ENCODE measurements around the gene FOXO6. TPM values are rescaled to one million over a fixed set of nuclear protein-coding genes. Genes with fewer than 3 reads are reported as not detected.

FOXO6 gene
- polyA plus RNA-seq, 1 donor (not counting 4 experiments of a cell fraction or from before 2014, with no cell fraction given), result not detected

- H3K79me2 ChIP-seq (ENCODE audit: control insufficient read depth, insufficient read depth, low read length), result no peaks in the 10 kb centered on the region
- H2AFZ ChIP-seq (ENCODE audit: control insufficient read depth, low read length), result no peak overlapping the region
- H3K9ac ChIP-seq (ENCODE audit: control insufficient read depth, extremely low read depth, insufficient read depth, low read length), result no peak overlapping the region
- no peak overlapping the region for H3K27ac ChIP-seq (ENCODE audit: control insufficient read depth, insufficient read depth, low read length)
- FAIRE-seq (no peak), DNase-seq (ENCODE audit: low read depth, low spot score) (no peak)
- TF ChIP-seq CTCF (optimal IDR thresholded peaks at IDR 0.05 in 1 of 3, IDR thresholded peaks at IDR 0.05 in 1 of 3, conservative IDR thresholded peaks at IDR 0.05 in 1 of 3; ENCODE audit: extremely low read depth in 1 of 3, insufficient read depth in 2 of 3, low read length in 3 of 3) (no peak), EZH2 (IDR thresholded peaks at IDR 0.05; ENCODE audit: low read length) (no peak)
- dilution Hi-C loops (cut with MboI; ENCODE audit: extremely low pct_ligation_motif_present, low sequenced_read_pairs), result no loop called here
- no peaks in the 10 kb centered on the region for H3K27me3 ChIP-seq (ENCODE audit: control insufficient read depth, extremely low read depth, insufficient read depth, low read length)
- no peaks in the 10 kb centered on the region for H4K20me1 ChIP-seq (ENCODE audit: control insufficient read depth, extremely low read depth, insufficient read depth, low read length)
- no peak overlapping the region for H3K4me2 ChIP-seq (ENCODE audit: control insufficient read depth, extremely low read depth, insufficient read depth, low read depth, low read length)
- H3K9me3 ChIP-seq (ENCODE audit: control insufficient read depth, low read depth, low read length), result no peaks in the 10 kb centered on the region
- no peaks in the 10 kb centered on the region for H3K9me1 ChIP-seq (ENCODE audit: control insufficient read depth, extremely low read depth, insufficient read depth, low read length)
- no peaks in the 10 kb centered on the region for H3K36me3 ChIP-seq (ENCODE audit: control insufficient read depth in 2 of 2, extremely low read depth in 1 of 2, insufficient read depth in 2 of 2, low read length in 2 of 2)
- no peak overlapping the region for H3K4me3 ChIP-seq (ENCODE audit: control insufficient read depth in 2 of 3, extremely low read depth in 1 of 3, insufficient read depth in 2 of 3, low read depth in 1 of 3, low read length in 3 of 3)
- H3K4me1 ChIP-seq (ENCODE audit: control insufficient read depth, extremely low read depth, insufficient read depth, low read length), result peaks cover 8% of the 10 kb centered on the region
These were observed 22.4 kb upstream of the FOXO6 start for GRCh38 chr1:41338820-41339219.

GRCh38 chr1:41340655-41341364, 20.4 kb upstream of the FOXO6 start:
- peak; percentile 39 for FAIRE-seq
- Histone ChIP-seq H3K4me1 (ENCODE audit: control insufficient read depth, extremely low read depth, insufficient read depth, low read length) (peaks cover 8% of the 10 kb centered on the region), H3K9ac (ENCODE audit: control insufficient read depth, extremely low read depth, insufficient read depth, low read length) (no peak overlapping the region), H3K4me2 (ENCODE audit: control insufficient read depth, extremely low read depth, insufficient read depth, low read depth, low read length) (no peak overlapping the region), H2AFZ (ENCODE audit: control insufficient read depth, low read length) (no peak overlapping the region), H4K20me1 (ENCODE audit: control insufficient read depth, extremely low read depth, insufficient read depth, low read length) (no peaks in the 10 kb centered on the region), H3K9me1 (ENCODE audit: control insufficient read depth, extremely low read depth, insufficient read depth, low read length) (no peaks in the 10 kb centered on the region), H3K79me2 (ENCODE audit: control insufficient read depth, insufficient read depth, low read length) (no peaks in the 10 kb centered on the region), H3K27me3 (ENCODE audit: control insufficient read depth, extremely low read depth, insufficient read depth, low read length) (no peaks in the 10 kb centered on the region), H3K36me3 (ENCODE audit: control insufficient read depth in 2 of 2, extremely low read depth in 1 of 2, insufficient read depth in 2 of 2, low read length in 2 of 2) (no peaks in the 10 kb centered on the region), H3K27ac (ENCODE audit: control insufficient read depth, insufficient read depth, low read length) (no peak overlapping the region), H3K9me3 (ENCODE audit: control insufficient read depth, low read depth, low read length) (no peaks in the 10 kb centered on the region), H3K4me3 (ENCODE audit: control insufficient read depth in 2 of 3, extremely low read depth in 1 of 3, insufficient read depth in 2 of 3, low read depth in 1 of 3, low read length in 3 of 3) (no peak overlapping the region)
- no peak for TF ChIP-seq CTCF (optimal IDR thresholded peaks at IDR 0.05 in 1 of 3, IDR thresholded peaks at IDR 0.05 in 1 of 3, conservative IDR thresholded peaks at IDR 0.05 in 1 of 3; ENCODE audit: extremely low read depth in 1 of 3, insufficient read depth in 2 of 3, low read length in 3 of 3)
- no peak for TF ChIP-seq EZH2 (IDR thresholded peaks at IDR 0.05; ENCODE audit: low read length)
- DNase-seq (ENCODE audit: low read depth, low spot score), result no peak
- dilution Hi-C loops (cut with MboI; ENCODE audit: extremely low pct_ligation_motif_present, low sequenced_read_pairs), result no loop called here
